K562 (cell line): ENCODE results near the gene MED20. TPM values are rescaled to one million over a fixed set of nuclear protein-coding genes. Genes with fewer than 3 reads are reported as not detected.

Experiments used
- ATAC-seq: fragments of 200-7000 bp; cut with Tn5 transposase; 3 replicates; pipeline ENCODE4 v1.9.1; 2020; ENCODE audit warnings: moderate library complexity
- BruUV-seq: library from RNA; stranded (reverse); fragments of 400-500 nt; replicated peaks from 2 replicates; lab custom pipeline; 2021; lab: Mats Ljungman, UMichigan
- CTCF ChIA-PET: fragments of 300-600 bp; formaldehyde crosslinking; extraction: SDS; loops from one replicate; lab custom pipeline; 2021; ENCODE audit warnings: low intra/inter-chr PET ratio; lab: Yijun Ruan, JAX
- POLR2A ChIA-PET: fragments of 300-600, 350-650 bp; sonication (Branson Sonifier 250); formaldehyde crosslinking; extraction: SDS; loops from one replicate; lab custom pipeline; 2021; ENCODE audit warnings: antibody characterized with exemption, inconsistent platforms; lab: Yijun Ruan, JAX
- DNase-seq, 4 experiments: peaks; one replicate each; pipeline versions ENCODE4 v3.0.0 to v3.0.0-alpha.2; 2011 to 2018; ENCODE audit warnings: low spot score in 3 of 4, mixed read lengths in 3 of 4; ENCODE audit errors: extremely low read depth in 1 of 4
- FAIRE-seq: peaks from 2 replicates; lab custom pipeline; 2011; peaks lifted over from hg19 to GRCh38; lab: Jason Lieb, UNC
- H2AFZ ChIP-seq: 2 replicates; pipeline ENCODE4 v1.6.0; 2011; ENCODE audit warnings: low read depth, low read length, control low read depth, inconsistent platforms
- H3K27ac ChIP-seq: fragments of 200-600 bp; 3 replicates; pipeline ENCODE4 v1.8.0; 2011; ENCODE audit warnings: low read depth, mild to moderate bottlenecking, control low read depth, inconsistent platforms, low read length, moderate library complexity, mixed read lengths; ENCODE audit errors: extremely low read depth
- H3K27me3 ChIP-seq, 2 experiments: fragments of 300-600 bp in 1 of 2; 2 replicates in 1 of 2; 3 replicates in 1 of 2; pipeline versions ENCODE4 v1.6.0 to v1.8.0; 2011; ENCODE audit warnings: inconsistent platforms in 2 of 2, low read length in 2 of 2, mild to moderate bottlenecking in 1 of 2, mixed read lengths in 1 of 2, moderate library complexity in 1 of 2; ENCODE audit not compliant: control insufficient read depth in 2 of 2, insufficient read depth in 2 of 2
- H3K36me3 ChIP-seq: fragments of 300-600 bp; 3 replicates; pipeline ENCODE4 v1.8.0; 2011; ENCODE audit warnings: mild to moderate bottlenecking, low read length, inconsistent platforms; ENCODE audit not compliant: control insufficient read depth, insufficient read depth
- H3K4me1 ChIP-seq, 2 experiments: fragments of 200-600 bp in 1 of 2; replicated peaks in 1 of 2; 2 replicates in 1 of 2; 3 replicates in 1 of 2; pipeline versions ENCODE4 v1.5.1 to v1.8.0; 2011; ENCODE audit warnings: inconsistent platforms in 2 of 2, low read length in 2 of 2, mild to moderate bottlenecking in 1 of 2, mixed read lengths in 1 of 2, moderate library complexity in 1 of 2; ENCODE audit not compliant: control insufficient read depth in 2 of 2, insufficient read depth in 2 of 2
- H3K4me2 ChIP-seq: 2 replicates; pipeline ENCODE4 v1.6.1; 2011; ENCODE audit warnings: low read length, control low read depth, inconsistent platforms, mixed read lengths; ENCODE audit not compliant: insufficient read depth
- H3K4me3 ChIP-seq: fragments of 200-600 bp; sonication (generic), shearing (Covaris generic); 2 replicates; pipeline ENCODE4 v1.5.1; 2016; ENCODE audit warnings: control low read depth, inconsistent platforms
- H3K79me2 ChIP-seq: fragments of 200-600 bp; 3 replicates; pipeline ENCODE4 v1.8.0; 2011; ENCODE audit warnings: low read length, inconsistent platforms; ENCODE audit not compliant: control insufficient read depth, insufficient read depth
- H3K9ac ChIP-seq, 2 experiments: 2 replicates each; pipeline versions ENCODE4 v1.6.0 to v1.6.1; 2011; ENCODE audit warnings: low read depth in 2 of 2, low read length in 2 of 2, control low read depth in 1 of 2, inconsistent platforms in 1 of 2, mild to moderate bottlenecking in 1 of 2, mixed read lengths in 1 of 2; ENCODE audit not compliant: insufficient read depth in 1 of 2
- H3K9me1 ChIP-seq: one replicate; pipeline ENCODE4 v1.6.0; 2011; ENCODE audit warnings: inconsistent platforms, mild to moderate bottlenecking, low read length, moderate library complexity; ENCODE audit not compliant: control insufficient read depth, insufficient read depth
- H3K9me3 ChIP-seq: replicated peaks from 2 replicates; pipeline ENCODE4 v1.5.1; 2011; ENCODE audit warnings: low read depth, low read length, inconsistent platforms; ENCODE audit not compliant: control insufficient read depth, insufficient read depth
- H4K20me1 ChIP-seq: replicated peaks from 2 replicates; pipeline ENCODE4 v1.6.1; 2011; ENCODE audit warnings: low read length, inconsistent platforms, mixed read lengths; ENCODE audit not compliant: control insufficient read depth, insufficient read depth
- CTCF ChIP-seq, 3 experiments: IDR thresholded peaks in 2 of 3; conservative IDR thresholded peaks in 1 of 3; 2 replicates each; pipeline ENCODE4 v1.5.1; 2011 to 2012; ENCODE audit warnings: low read length in 3 of 3, mild to moderate bottlenecking in 3 of 3, control low read depth in 2 of 3, improper control_type of control experiment in 1 of 3, inconsistent platforms in 1 of 3, low read depth in 1 of 3, mixed read lengths in 1 of 3, moderate library complexity in 1 of 3; ENCODE audit not compliant: insufficient read depth in 2 of 3
- E2F5 ChIP-seq: sonication (generic); formaldehyde crosslinking; IDR thresholded peaks from 2 replicates; pipeline ENCODE4 v1.8.0; 2022; ENCODE audit warnings: mild to moderate bottlenecking, missing genetic modification reagents
- JUNB ChIP-seq: fragments of 450-650 bp; formaldehyde crosslinking; conservative IDR thresholded peaks from 2 replicates; pipeline ENCODE4 v1.4.0; 2020; ENCODE audit warnings: mild to moderate bottlenecking
- SREBF2 ChIP-seq: sonication (generic); formaldehyde crosslinking; IDR thresholded peaks from 2 replicates; pipeline ENCODE4 v1.4.0; 2020; ENCODE audit warnings: mild to moderate bottlenecking, missing genetic modification reagents
- ZBTB26 ChIP-seq: fragments of 450-650 bp; formaldehyde crosslinking; IDR thresholded peaks from 2 replicates; pipeline ENCODE4 v1.4.0; 2022; ENCODE audit warnings: missing genetic modification characterization
- ZBTB40 ChIP-seq, 2 experiments: fragments of 450-650 bp in 1 of 2; sonication (generic) in 1 of 2; formaldehyde crosslinking in 1 of 2; IDR thresholded peaks; 2 replicates each; pipeline versions ENCODE4 v1.7.1 to v1.9.0; 2016 to 2022; ENCODE audit warnings: inconsistent platforms in 1 of 2, mild to moderate bottlenecking in 1 of 2, missing genetic modification reagents in 1 of 2
- whole genome bisulfite sequencing: fragments of 100-300 bp; shearing (Covaris generic); methylation state at CpG from one replicate; pipeline ENCODE4 v1.1.6; 2016; ENCODE audit warnings: low coverage, mixed read lengths; ENCODE audit not compliant: insufficient coverage; ENCODE audit errors: missing lambda C conversion rate; 5-methylcytosine and 5-hydroxymethylcytosine counted together
- in situ Hi-C: fragments of 300-500 bp; cut with MboI; formaldehyde crosslinking; loops from 4 replicates; pipeline ENCODE4 v1.15.0; 2018; ENCODE audit warnings: inconsistent platforms, mixed read lengths
- intact Hi-C: fragments of 100-400 bp; cut with micrococcal nuclease; formaldehyde crosslinking; loops from 2 replicates; pipeline ENCODE4 v1.14.2; 2022
- polyA plus RNA-seq, 8 experiments: library from polyadenylated mRNA; depleted of rRNA in 4 of 8; stranded (reverse) in 5 of 8; unstranded in 3 of 8; fragments of >200 nt; fragmentation: Nextera tagmentation in 2 of 8; fragmentation: Illumina TruSeq in 1 of 8; extraction: Ambion mirVana in 2 of 8; extraction: Trizol in 1 of 8; gene quantifications; 2 replicates each; pipeline versions ENCODE4 v1.2.1 to v1.2.3, GENCODE V29; 2011 to 2014; ENCODE audit warnings: inconsistent platforms in 1 of 8, missing spikeins in 1 of 8
- total RNA-seq, 7 experiments: library from RNA; depleted of rRNA in 6 of 7; stranded (reverse); fragments of >200 nt in 6 of 7; fragmentation: Illumina TruSeq in 2 of 7; extraction: Trizol in 2 of 7; gene quantifications; 2 replicates each; pipeline versions ENCODE4 v1.2.1 to v1.2.3, GENCODE V29; 2011 to 2021; ENCODE audit warnings: low replicate concordance in 1 of 7

MED20 gene
- total and polyA plus RNA-seq, 9 of the 15 experiments (the other 6 are each of a cell fraction or from before 2014, with no cell fraction given), result 27.3 to 80.9 (median 46.0) TPM

GRCh38 chr6:41940759-41941279, 19.9 kb upstream of the MED20 start:
- Histone ChIP-seq H4K20me1 (peaks cover 5% of the 10 kb centered on the region), H3K9ac (peak overlapping the region; percentile 46 to 94), H3K9me1 (no peaks in the 10 kb centered on the region), H3K27ac (peak overlapping the region; percentile 72), H3K27me3 (no peaks in the 10 kb centered on the region), H3K9me3 (no peaks in the 10 kb centered on the region), H3K4me3 (peak overlapping the region; percentile 81), H3K79me2 (peaks cover 66% of the 10 kb centered on the region), H3K4me1 (peaks cover 47 to 62% of the 10 kb centered on the region in 2 experiments), H2AFZ (peak overlapping the region; percentile 54), H3K36me3 (peaks cover 43% of the 10 kb centered on the region), H3K4me2 (peak overlapping the region; percentile 90)
- BruUV-seq, result no TSS peak
- POLR2A ChIA-PET, result interaction anchor here (0.6 to 13.7 kb wide), 8 partner anchors 9 to 481 kb away, joined by 3 to 166 read pairs (median 4); partner anchors contain the start of genes BYSL and MED20
- in situ Hi-C loops (no loop called here), intact Hi-C loops (no loop called here)
- DNase-seq (peak in 2 of 4 experiments; percentile 58 to 85), FAIRE-seq (no peak), ATAC-seq (peak; percentile 26)
- 1% methylated on average over 32 of the region's 38 CpGs for WGBS
- CTCF ChIA-PET, result interaction anchor here (2.0 kb wide), 1 partner anchor 104 kb away, joined by 13 read pairs; no protein-coding TSS in a partner anchor
- TF ChIP-seq JUNB (no peak), E2F5 (CRISPR knock-in tag) (0 out of 2 replicates have a peak, but pooled peaks have one; percentile 51), ZBTB26 (CRISPR knock-in tag) (0 out of 2 replicates have a peak, but pooled peaks have one; percentile 30), CTCF (IDR thresholded peaks at IDR 0.05 in 2 of 3, conservative IDR thresholded peaks at IDR 0.05 in 1 of 3; ENCODE audit: insufficient read depth in 2 of 3, low read depth in 1 of 3, low read length in 3 of 3) (peak in 2 of 3 experiments; percentile 3 to 17; a peak in 2 of 6 replicates), SREBF2 (no peak), ZBTB40 (IDR thresholded peaks at IDR 0.05) (0 out of 2 replicates have a peak, but pooled peaks have one; percentile 42), ZBTB40 (CRISPR knock-in tag; IDR thresholded peaks at IDR 0.05) (no peak)
